Natural killer cell (primary cell): Measurements from ENCODE around the gene CNOT3. TPM values are rescaled to one million over a fixed set of nuclear protein-coding genes. Genes with fewer than 3 reads are reported as not detected.

Experiments used
- ATAC-seq, 3 donors: fragments of 150-1000 bp in 2 of 3; fragments of 200-7000 bp in 1 of 3; cut with Tn5 transposase; 1 replicate in 1 of 3; 2 replicates in 2 of 3; pipeline ENCODE4 v1.10.0; 2021; ENCODE audit warnings: mild to moderate bottlenecking in 2 of 3, moderate library complexity in 2 of 3
- DNase-seq, 2 donors: peaks; one replicate each; pipeline versions ENCODE4 v3.0.0 to v3.0.0-alpha.2; 2013 to 2021; ENCODE audit warnings: mixed read lengths in 1 of 2
- H3K27ac ChIP-seq: one replicate; pipeline ENCODE4 v1.5.1; 2013; ENCODE audit warnings: mild to moderate bottlenecking, low read length
- H3K27me3 ChIP-seq: one replicate; pipeline ENCODE4 v1.6.1; 2013; ENCODE audit warnings: low read length; ENCODE audit not compliant: control insufficient read depth, insufficient read depth
- H3K36me3 ChIP-seq: one replicate; pipeline ENCODE4 v1.6.1; 2013; ENCODE audit warnings: low read length; ENCODE audit not compliant: control insufficient read depth, insufficient read depth
- H3K4me1 ChIP-seq: one replicate; pipeline ENCODE4 v1.6.1; 2013; ENCODE audit warnings: low read length; ENCODE audit not compliant: control insufficient read depth, insufficient read depth
- H3K4me3 ChIP-seq: one replicate; pipeline ENCODE4 v1.5.1; 2013; ENCODE audit warnings: low read length
- H3K9me3 ChIP-seq: one replicate; pipeline ENCODE4 v1.6.1; 2013; ENCODE audit warnings: low read length; ENCODE audit not compliant: control insufficient read depth, insufficient read depth
- H3K27ac Mint-ChIP-seq, 2 donors: one replicate each; pipeline ENCODE4 v1.8.0; 2022; ENCODE audit warnings: mild to moderate bottlenecking in 2 of 2, mixed read lengths in 2 of 2, moderate library complexity in 1 of 2
- H3K27me3 Mint-ChIP-seq, 2 donors: one replicate each; pipeline ENCODE4 v1.8.0; 2022; ENCODE audit warnings: low read depth in 2 of 2, mixed read lengths in 2 of 2
- H3K36me3 Mint-ChIP-seq: one replicate; pipeline ENCODE4 v1.8.0; 2022; ENCODE audit warnings: mixed read lengths
- H3K4me1 Mint-ChIP-seq, 2 donors: one replicate each; pipeline ENCODE4 v1.8.0; 2022; ENCODE audit warnings: mixed read lengths in 2 of 2
- H3K4me3 Mint-ChIP-seq: one replicate; pipeline ENCODE4 v1.8.0; 2022; ENCODE audit warnings: mild to moderate bottlenecking, moderate library complexity, mixed read lengths
- H3K9me3 Mint-ChIP-seq, 2 donors: one replicate each; pipeline ENCODE4 v1.8.0; 2022; ENCODE audit warnings: mixed read lengths in 2 of 2
- CTCF ChIP-seq: fragments of 200-600 bp; IDR thresholded peaks from one replicate; pipeline ENCODE4 v1.8.0; 2022; ENCODE audit warnings: antibody characterized with exemption
- WGBS: methylation state at CpG from one replicate; pipeline ENCODE4 v1.1.7; 2013; ENCODE audit warnings: missing lambda C conversion rate; ENCODE audit not compliant: insufficient coverage; 5-methylcytosine and 5-hydroxymethylcytosine counted together
- intact Hi-C: fragments of 100-400 bp; cut with micrococcal nuclease; formaldehyde crosslinking; loops from one replicate; pipeline ENCODE4 v1.14.2; 2022
- total RNA-seq, 4 donors: library from RNA; stranded (reverse); fragments of 120-200 nt in 1 of 4; gene quantifications; one replicate each; pipeline versions ENCODE4 v1.2.3 to v1.2.4, GENCODE V29; 2013 to 2022

CNOT3 gene
- total RNA-seq, 3 donors from 2014 or later (not counting 1 experiment from before 2014, with no cell fraction given): 46.3 to 73.9 (median 51.7) TPM

DNA sequence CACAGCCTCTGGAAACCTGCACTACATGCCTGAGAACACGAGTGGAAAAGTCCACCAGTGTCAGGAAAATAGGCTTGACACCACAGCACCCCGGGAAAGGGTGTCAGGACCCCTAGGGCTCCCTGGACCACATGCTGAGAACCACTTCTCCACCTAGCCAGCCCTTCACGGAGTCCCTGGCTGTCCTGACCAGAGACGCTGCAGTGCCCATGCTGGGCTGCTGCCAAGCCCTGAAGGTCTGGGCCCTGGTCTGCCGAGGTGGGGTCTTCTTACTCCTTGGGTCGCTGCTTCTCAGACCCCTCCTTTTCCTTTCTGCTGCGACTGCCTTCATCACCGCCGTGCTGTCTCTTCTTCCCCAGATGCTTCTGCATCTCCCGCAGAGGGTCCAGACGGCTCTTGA lies 18.9 kb downstream of the CNOT3 start:
- WGBS: 97% methylated on average over 11 of the region's 11 CpGs
- H3K27me3 ChIP-seq: no peaks in the 10 kb centered on the region
- intact Hi-C loops: no loop called here
- Mint-ChIP-seq H3K27me3 (no peaks in the 10 kb centered on the region), H3K9me3 (no peaks in the 10 kb centered on the region), H3K4me3 (no peak overlapping the region), H3K4me1 (peaks cover 37 to 46% of the 10 kb centered on the region in 2 donors), H3K27ac (peak overlapping the region; percentile 70 to 83), H3K36me3 (no peaks in the 10 kb centered on the region)
- peaks cover 29% of the 10 kb centered on the region for H3K4me1 ChIP-seq
- H3K27ac ChIP-seq: no peak overlapping the region
- TF ChIP-seq CTCF: no peak
- H3K36me3 ChIP-seq: peaks cover 61% of the 10 kb centered on the region
- no peak overlapping the region for H3K4me3 ChIP-seq
- H3K9me3 ChIP-seq: no peaks in the 10 kb centered on the region
- DNase-seq (no peak), ATAC-seq (no peak)

- ATAC-seq (no peak), DNase-seq (no peak)
- no peak for TF ChIP-seq CTCF
- Mint-ChIP-seq H3K9me3 (no peaks in the 10 kb centered on the region), H3K27me3 (no peaks in the 10 kb centered on the region), H3K4me1 (peaks cover 37 to 50% of the 10 kb centered on the region in 2 donors), H3K4me3 (peak overlapping the region; percentile 37), H3K36me3 (no peaks in the 10 kb centered on the region), H3K27ac (peak overlapping the region; percentile 70 to 83)
- no peaks in the 10 kb centered on the region for H3K9me3 ChIP-seq
- H3K27me3 ChIP-seq: no peaks in the 10 kb centered on the region
- peaks cover 32% of the 10 kb centered on the region for H3K4me1 ChIP-seq
- H3K27ac ChIP-seq: no peak overlapping the region
- H3K36me3 ChIP-seq: peaks cover 57% of the 10 kb centered on the region
- no peak overlapping the region for H3K4me3 ChIP-seq
- intact Hi-C loops: no loop called here
- 95% methylated on average over 3 of the region's 3 CpGs for WGBS
Observed at GRCh38 chr19:54156953-54157352, 19.4 kb downstream of the CNOT3 start.

DNA sequence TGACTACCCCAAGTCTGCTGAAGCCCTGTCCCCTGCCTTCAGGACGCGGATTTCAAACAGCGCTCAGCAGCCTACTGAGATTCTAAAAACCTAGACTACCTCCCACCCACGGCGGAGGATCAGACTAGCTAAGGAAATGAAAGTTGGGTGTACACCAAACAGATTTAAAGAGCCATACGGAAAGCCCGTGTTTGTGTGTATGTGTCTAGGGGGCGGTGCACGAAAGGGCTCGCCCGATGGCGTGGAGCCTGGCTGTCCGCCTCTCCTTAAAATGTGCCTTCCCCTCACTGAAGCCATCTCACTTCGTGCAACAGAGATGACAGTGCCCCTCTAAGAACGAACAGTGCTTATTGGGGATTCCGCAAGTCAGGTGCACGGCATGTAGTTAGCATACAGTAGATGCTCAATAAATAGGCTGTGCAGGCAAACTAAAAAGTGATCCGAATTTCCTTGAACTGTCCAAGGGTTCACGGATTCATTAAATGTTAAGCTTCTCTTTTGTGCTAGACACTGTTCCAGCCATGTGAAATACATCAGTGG lies 21.3 kb downstream of the CNOT3 start:
- H3K4me1 Mint-ChIP-seq: peaks cover 49 to 58% of the 10 kb centered on the region in 2 donors

More for the DNA sequence above, 21.3 kb downstream of the CNOT3 start:
- ATAC-seq (no peak), DNase-seq (peak in 1 of 2 donors; percentile 54)
- Mint-ChIP-seq H3K9me3 (no peaks in the 10 kb centered on the region), H3K36me3 (no peaks in the 10 kb centered on the region), H3K27me3 (no peaks in the 10 kb centered on the region), H3K4me3 (peak overlapping the region; percentile 100), H3K27ac (peak overlapping the region; percentile 99 to 100)
- Histone ChIP-seq H3K27me3 (no peaks in the 10 kb centered on the region), H3K27ac (peak overlapping the region; percentile 80), H3K4me1 (peaks cover 52% of the 10 kb centered on the region), H3K36me3 (peaks cover 39% of the 10 kb centered on the region), H3K9me3 (no peaks in the 10 kb centered on the region), H3K4me3 (peak overlapping the region; percentile 71)
- 10% methylated on average over 16 of the region's 19 CpGs for WGBS
- intact Hi-C loops: loop anchor here (1.0 kb wide), 2 partner anchors 22 to 44 kb away; partner anchors contain the start of genes CNOT3, PRPF31 and TFPT
- no peak for TF ChIP-seq CTCF
